ENCODE measurements around the gene ROBO1.

GRCh38 chr3:78670094-78670493, 1097.7 kb downstream of the ROBO1 start:
- TF ChIP-seq CTCF (IDR thresholded peaks at IDR 0.05; ENCODE audit: low read length) (no peak), EZH2 (optimal IDR thresholded peaks at IDR 0.05; ENCODE audit: low read depth, low read length) (no peak), EZH2phosphoT487 (IDR thresholded peaks at IDR 0.05; ENCODE audit: low read length) (no peak)

Measured in MM.1S (cell line).